Measurements from ENCODE around the gene KL. TPM values are rescaled to one million over a fixed set of nuclear protein-coding genes. Genes with fewer than 3 reads are reported as not detected.
A peak's percentile ranks its signal among the peaks of the same experiment; 100 is the strongest.

The KL gene
- total and polyA plus RNA-seq, 2 of the 8 experiments (the other 6 are each of a cell fraction or from before 2014, with no cell fraction given), result 0.02 TPM; not detected in 1

GRCh38 chr13:33033051-33033812 is 17.0 kb downstream of the KL start:
- Histone ChIP-seq H2AK5ac (ENCODE audit: low read depth, low read length) (no peak overlapping the region), H3K79me2 (ENCODE audit: control insufficient read depth in 1 of 2, insufficient read depth in 2 of 2, low read length in 2 of 2) (no peaks in the 10 kb centered on the region), H3K36me3 (ENCODE audit: control insufficient read depth in 2 of 4, insufficient read depth in 4 of 4, low read length in 3 of 4) (no peaks in the 10 kb centered on the region), H2BK5ac (ENCODE audit: low read depth, low read length) (no peak overlapping the region), H3K4me3 (ENCODE audit: extremely low read depth in 1 of 4, insufficient read depth in 2 of 4, low read depth in 3 of 4, low read length in 4 of 4) (no peak overlapping the region), H3K4me2 (ENCODE audit: insufficient read depth in 1 of 2, low read depth in 2 of 2, low read length in 2 of 2) (no peak overlapping the region), H2BK20ac (ENCODE audit: low read length) (no peak overlapping the region), H3K4ac (replicated peaks; ENCODE audit: insufficient read length, low read depth, low read length) (no peak overlapping the region), H2BK12ac (ENCODE audit: low read depth, low read length) (no peak overlapping the region), H4K20me1 (replicated peaks in 1 of 2; ENCODE audit: control insufficient read depth in 1 of 2, insufficient read depth in 2 of 2, low read length in 2 of 2) (peaks cover 0 to 2% of the 10 kb centered on the region in 2 experiments), H2BK15ac (ENCODE audit: low read length) (no peak overlapping the region), H3K23ac (ENCODE audit: insufficient read length) (no peak overlapping the region), H4K8ac (ENCODE audit: extremely low read depth, insufficient read depth, low read length) (no peak overlapping the region), H3K23me2 (ENCODE audit: low read depth, low read length) (peaks cover 3% of the 10 kb centered on the region; the same call in 1 of the 2 replicates), H3K79me1 (ENCODE audit: low read depth, low read length) (no peaks in the 10 kb centered on the region), H3K9ac (replicated peaks in 1 of 4; ENCODE audit: extremely low read depth in 1 of 4, low read depth in 3 of 4, low read length in 3 of 4) (no peak overlapping the region), H3K9me3 (ENCODE audit: insufficient read depth in 2 of 2, low read depth in 1 of 2, low read length in 1 of 2) (no peaks in the 10 kb centered on the region), H3K18ac (ENCODE audit: extremely low read depth, low read length) (no peak overlapping the region), H4K5ac (ENCODE audit: insufficient read length, low read depth, low read length) (no peak overlapping the region), H3K4me1 (replicated peaks in 1 of 4; ENCODE audit: control insufficient read depth in 3 of 4, insufficient read depth in 4 of 4, low read length in 3 of 4) (no peaks in the 10 kb centered on the region), H2AFZ (ENCODE audit: low read length) (peak overlapping the region; percentile 94), H3K27me3 (replicated peaks in 1 of 4; ENCODE audit: control insufficient read depth in 3 of 4, extremely low read depth in 1 of 4, insufficient read depth in 3 of 4, low read length in 3 of 4) (no peaks in the 10 kb centered on the region), H3K56ac (replicated peaks; ENCODE audit: insufficient read length, low read depth, low read length) (no peak overlapping the region), H2BK120ac (replicated peaks; ENCODE audit: low read depth, low read length) (no peak overlapping the region), H4K91ac (replicated peaks; ENCODE audit: insufficient read length, low read length) (no peak overlapping the region), H3K27ac (ENCODE audit: low read depth, low read length) (no peak overlapping the region), H3K14ac (ENCODE audit: insufficient read length) (no peak overlapping the region)
- ChIA-PET CTCF (ENCODE audit: partially characterized antibody) (no interaction called here), POLR2A (ENCODE audit: partially characterized antibody) (interaction anchor here (1.0 kb wide), 1 partner anchor 15 kb away, joined by 3 read pairs; no protein-coding TSS in a partner anchor)
- TF ChIP-seq CHD1 (IDR thresholded peaks at IDR 0.05; ENCODE audit: low read depth, low read length) (no peak), CTCF (IDR thresholded peaks at IDR 0.05; ENCODE audit: control extremely low read depth in 1 of 3, insufficient read depth in 1 of 3, low read depth in 1 of 3, low read length in 3 of 3) (no peak), KDM1A (IDR thresholded peaks at IDR 0.05; ENCODE audit: borderline replicate concordance, low read length) (no peak), ZNF274 (IDR thresholded peaks at IDR 0.05; ENCODE audit: borderline replicate concordance, extremely low read depth, low read length) (no peak), SP4 (IDR thresholded peaks at IDR 0.05; ENCODE audit: low read length) (no peak), CREB1 (IDR thresholded peaks at IDR 0.05) (no peak), SRF (IDR thresholded peaks at IDR 0.05; ENCODE audit: low read depth, low read length) (no peak), BCL11A (IDR thresholded peaks at IDR 0.05; ENCODE audit: low read depth in 2 of 2, low read length in 2 of 2) (no peak)
- FAIRE-seq, result no peak
- DNase-seq (ENCODE audit: low read depth in 1 of 2, low spot score in 2 of 2), result no peak
- WGBS, 2 experiments (ENCODE audit: extremely low coverage in 1 of 2, insufficient coverage in 1 of 2, insufficient read length in 1 of 2, insufficient replicate concordance in 2 of 2, low coverage in 1 of 2, low lambda C conversion rate in 2 of 2, missing lambda C conversion rate in 1 of 2), result 84% methylated on average over 14 of the region's 14 CpGs; no CpG with 5 or more reads in 1 of the 2 experiments
